Activated CD8-positive, alpha-beta memory T cell treated with anti-CD3 and anti-CD28 coated beads, Interleukin-2, amount 50 U/mL, for 24 hours (primary cell): ENCODE results near the gene VIM.

Experiments used
- DNase-seq: peaks from one replicate; pipeline ENCODE4 v3.0.0-alpha.2; 2020; ENCODE audit errors: extremely low read depth

The VIM gene

GRCh38 chr10:17209881-17210280 is 18.2 kb upstream of the VIM start:
- DNase-seq = no peak

DNA sequence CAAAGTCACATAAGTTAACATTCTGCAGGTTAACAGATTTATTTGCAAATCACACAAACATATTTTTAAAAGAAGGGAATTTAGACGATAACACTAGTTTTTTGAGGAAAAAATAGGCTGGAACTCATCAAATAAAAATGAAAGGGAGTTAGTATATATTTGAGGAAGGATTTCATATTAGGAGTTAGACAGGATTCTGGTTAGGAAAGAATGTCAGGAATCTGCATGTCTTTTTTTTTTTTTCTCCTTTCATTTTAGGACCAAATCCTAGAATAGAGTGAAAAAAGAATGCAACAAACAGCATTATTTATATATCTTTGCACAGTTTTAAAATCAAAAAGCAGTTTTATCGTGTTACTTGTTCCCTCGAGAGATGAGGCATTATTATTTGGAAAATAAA is 17.7 kb upstream of the VIM start:
- DNase-seq = no peak

- no peak for DNase-seq
Observed at GRCh38 chr10:17212802-17213221, 15.2 kb upstream of the VIM start.

GRCh38 chr10:17213646-17214349 is 14.2 kb upstream of the VIM start:
- DNase-seq = no peak

DNA sequence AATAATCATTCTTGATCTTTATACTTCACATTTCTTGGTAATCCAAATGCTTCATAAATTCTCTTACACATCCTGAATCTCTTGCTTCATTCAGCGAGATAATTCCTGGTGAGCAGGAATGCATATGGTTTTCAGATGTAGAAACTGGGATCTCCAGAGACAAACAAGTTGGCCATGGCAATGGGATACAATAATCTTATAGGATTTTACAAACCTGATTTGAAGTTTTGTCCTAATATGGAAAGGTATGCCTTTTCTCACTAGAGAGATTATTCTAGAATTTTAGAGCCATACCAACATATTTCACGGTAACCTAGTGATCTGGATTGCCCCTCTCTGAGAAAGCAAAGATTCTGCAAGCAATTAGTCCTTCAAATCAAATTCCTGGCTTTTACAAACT is 13.5 kb upstream of the VIM start:
- DNase-seq = no peak

DNA sequence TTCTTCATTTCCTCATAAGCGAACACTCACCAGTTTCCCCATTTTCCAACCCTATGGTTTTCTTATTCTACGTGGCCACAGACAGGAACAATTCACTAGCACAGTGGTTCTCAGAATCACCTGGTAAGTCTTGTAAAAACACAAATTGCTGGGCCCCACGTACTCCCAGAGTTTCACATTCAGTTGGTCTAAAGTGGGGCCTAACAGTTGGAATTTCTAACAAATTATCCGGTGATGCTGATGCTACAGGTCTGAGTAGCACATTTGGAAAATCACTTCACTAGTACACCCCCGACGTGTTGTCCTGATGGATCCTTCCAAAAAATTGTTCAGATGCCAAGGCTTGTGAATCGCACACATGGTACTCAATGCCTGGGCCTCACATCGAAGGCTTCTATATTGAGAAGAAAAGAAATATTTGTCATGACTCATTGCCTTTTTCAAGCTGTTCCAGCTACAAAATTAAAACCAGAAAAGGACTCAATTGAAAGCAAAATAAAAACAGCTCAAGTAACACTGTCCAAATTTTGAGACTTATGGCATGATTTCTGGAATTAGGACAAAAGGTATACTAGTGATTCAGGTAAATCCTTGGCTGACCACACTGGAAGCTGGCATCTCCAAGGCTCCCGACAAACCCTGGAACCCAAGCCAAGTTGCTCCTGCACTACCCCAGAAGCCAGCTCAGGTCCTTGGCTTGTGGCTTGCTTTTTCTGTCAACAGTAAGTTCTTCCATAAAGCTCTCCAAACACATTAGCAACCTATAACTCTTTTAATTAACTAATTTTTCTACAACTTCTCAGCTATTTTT is 12.9 kb upstream of the VIM start:
- DNase-seq = no peak

GRCh38 chr10:17215782-17216122 is 12.3 kb upstream of the VIM start:
- DNase-seq = no peak

GRCh38 chr10:17216217-17216900 is 11.7 kb upstream of the VIM start:
- DNase-seq = no peak

GRCh38 chr10:17216901-17217395 is 11.1 kb upstream of the VIM start:
- no peak for DNase-seq

DNA sequence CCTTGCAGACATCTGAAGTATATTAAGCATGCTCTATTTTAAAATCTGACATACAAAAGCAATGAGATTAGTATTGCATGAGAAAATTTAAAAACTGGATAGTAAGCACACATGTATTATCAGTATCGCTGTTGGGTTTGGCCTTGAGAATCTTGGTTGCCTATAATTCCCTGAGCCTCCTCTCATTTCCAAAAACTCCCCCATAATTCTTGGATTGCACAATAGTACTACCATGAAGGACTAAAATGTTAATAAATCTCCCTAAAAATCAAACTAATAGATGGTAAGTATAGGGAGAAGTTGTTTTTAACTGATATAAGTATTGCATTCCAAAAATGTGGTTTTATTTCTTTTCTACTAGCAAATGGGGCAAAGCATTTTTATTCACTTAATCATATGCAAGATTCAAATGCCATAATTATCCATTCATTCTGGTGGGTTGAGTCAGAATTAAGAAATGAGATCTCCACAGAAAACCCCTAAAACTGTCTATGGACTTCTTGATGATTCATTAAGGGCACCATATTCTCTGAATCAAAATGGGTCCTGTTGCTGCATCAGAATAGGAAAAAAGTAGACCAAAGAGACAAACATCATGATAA is 10.3 kb upstream of the VIM start:
- DNase-seq = no peak

DNA sequence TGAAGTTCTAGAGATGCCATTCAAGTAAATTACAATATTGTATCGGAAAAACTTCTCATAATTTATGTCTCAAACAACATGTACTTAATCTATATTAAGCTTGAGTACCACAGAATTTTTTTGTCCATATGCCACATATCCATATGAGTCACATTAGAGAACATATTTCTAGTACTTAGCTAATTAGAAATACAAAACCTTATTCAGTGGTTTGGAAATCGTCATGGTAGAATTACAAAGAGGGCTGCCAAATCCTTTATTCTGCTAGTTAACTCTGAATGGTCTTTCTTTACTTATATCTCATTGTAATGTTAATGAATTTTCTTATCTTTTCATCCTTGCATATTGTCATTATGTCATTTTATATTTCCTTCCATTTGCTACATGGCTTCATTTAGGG is 9.0 kb upstream of the VIM start:
- no peak for DNase-seq

GRCh38 chr10:17220652-17221100 is 7.4 kb upstream of the VIM start:
- no peak for DNase-seq

DNA sequence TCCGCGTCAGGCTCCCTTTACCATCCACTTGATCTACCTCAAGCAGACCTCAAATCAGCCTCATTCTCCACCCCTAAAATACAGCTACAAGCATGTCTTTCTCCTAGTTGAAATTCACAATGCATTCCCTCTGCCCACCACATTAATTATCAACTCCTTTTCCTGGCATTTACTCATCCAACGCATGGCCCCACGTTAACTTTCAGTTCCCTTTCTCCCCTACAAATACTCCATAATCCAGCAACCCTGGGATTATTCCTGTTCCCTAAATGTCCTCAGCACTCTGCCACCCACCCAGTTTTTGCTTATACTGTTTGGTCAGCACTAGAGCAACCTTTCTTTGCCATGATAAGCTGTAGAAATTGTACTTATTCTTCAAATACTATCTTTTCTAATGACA is 5.7 kb upstream of the VIM start:
- no peak for DNase-seq

DNA sequence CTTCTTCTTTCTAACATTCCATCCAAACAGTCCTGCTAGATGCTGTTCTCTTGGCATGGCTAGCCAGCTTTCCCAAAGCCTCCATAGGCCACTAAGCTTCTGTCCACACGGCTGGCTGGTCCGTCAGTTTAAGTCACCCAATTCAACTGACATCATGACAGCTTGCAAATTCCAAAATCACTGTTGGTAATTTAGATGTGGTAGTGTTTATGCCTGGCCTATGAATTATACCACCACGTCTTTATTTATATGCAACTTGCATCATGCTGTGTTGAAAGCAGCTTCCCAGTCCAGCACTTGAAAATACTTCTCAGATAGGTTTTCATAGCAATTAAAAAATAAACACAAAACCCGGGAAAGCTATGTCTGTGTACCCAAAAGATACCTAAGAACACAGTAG is 2.2 kb upstream of the VIM start:
- DNase-seq = no peak

- DNase-seq = no peak
Observed at GRCh38 chr10:17226891-17227303, 1.1 kb upstream of the VIM start.

GRCh38 chr10:17227367-17228090 is 512 bp upstream of the VIM start:
- DNase-seq = no peak

DNA sequence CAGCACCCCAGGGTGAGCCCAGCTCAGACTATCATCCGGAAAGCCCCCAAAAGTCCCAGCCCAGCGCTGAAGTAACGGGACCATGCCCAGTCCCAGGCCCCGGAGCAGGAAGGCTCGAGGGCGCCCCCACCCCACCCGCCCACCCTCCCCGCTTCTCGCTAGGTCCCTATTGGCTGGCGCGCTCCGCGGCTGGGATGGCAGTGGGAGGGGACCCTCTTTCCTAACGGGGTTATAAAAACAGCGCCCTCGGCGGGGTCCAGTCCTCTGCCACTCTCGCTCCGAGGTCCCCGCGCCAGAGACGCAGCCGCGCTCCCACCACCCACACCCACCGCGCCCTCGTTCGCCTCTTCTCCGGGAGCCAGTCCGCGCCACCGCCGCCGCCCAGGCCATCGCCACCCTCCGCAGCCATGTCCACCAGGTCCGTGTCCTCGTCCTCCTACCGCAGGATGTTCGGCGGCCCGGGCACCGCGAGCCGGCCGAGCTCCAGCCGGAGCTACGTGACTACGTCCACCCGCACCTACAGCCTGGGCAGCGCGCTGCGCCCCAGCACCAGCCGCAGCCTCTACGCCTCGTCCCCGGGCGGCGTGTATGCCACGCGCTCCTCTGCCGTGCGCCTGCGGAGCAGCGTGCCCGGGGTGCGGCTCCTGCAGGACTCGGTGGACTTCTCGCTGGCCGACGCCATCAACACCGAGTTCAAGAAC is 1.1 kb downstream of the VIM start:
- DNase-seq = no peak

GRCh38 chr10:17229717-17229966 is 1.6 kb downstream of the VIM start:
- no peak for DNase-seq

DNA sequence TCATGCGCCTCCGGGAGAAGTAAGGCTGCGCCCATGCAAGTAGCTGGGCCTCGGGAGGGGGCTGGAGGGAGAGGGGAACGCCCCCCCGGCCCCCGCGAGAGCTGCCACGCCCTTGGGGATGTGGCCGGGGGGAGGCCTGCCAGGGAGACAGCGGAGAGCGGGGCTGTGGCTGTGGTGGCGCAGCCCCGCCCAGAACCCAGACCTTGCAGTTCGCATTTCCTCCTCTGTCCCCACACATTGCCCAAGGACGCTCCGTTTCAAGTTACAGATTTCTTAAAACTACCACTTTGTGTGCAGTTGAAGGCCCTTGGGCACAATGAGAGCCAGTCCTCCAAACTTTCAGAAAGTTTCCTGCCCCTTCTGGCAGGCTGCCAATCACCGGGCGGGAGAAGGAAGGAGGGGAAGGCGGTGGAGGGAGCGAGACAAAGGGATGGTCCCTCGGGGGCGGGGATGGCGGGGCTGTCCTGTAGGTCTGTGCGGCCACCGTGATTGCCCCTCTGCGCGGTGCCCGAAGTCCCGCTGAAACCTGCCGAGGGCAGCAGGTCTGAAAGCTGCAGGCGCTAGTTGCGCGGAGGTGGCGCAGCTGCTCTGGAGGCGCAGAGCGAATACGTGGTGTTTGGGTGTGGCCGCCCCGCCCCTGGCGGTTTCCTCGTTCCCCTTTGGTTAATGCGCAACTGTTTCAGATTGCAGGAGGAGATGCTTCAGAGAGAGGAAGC is 2.1 kb downstream of the VIM start:
- peak; percentile 77 for DNase-seq

DNA sequence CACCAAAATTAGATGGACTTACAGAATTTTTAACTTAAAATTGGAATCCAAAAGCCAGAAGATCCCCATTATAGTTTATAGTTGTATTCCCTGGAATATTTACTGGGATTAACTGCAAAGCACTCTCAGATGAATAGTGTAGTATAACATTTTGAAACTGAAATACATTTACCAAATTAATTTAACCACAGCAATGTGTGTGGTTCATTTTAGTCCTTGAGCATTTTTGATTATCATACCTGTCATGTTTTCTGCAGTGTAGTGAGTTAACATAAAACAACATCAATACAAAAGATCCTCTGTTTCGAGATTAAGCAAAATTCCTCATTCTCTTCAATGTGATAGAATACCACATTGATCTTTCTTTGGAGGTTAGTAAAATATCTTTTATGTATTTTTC is 3.7 kb downstream of the VIM start:
- DNase-seq = no peak
